ENCODE data around the gene FSTL5. TPM values are rescaled to one million over a fixed set of nuclear protein-coding genes. Genes with fewer than 3 reads are reported as not detected.

FSTL5 gene
- total and polyA plus RNA-seq, 10 of the 15 experiments (the other 5 are each of a cell fraction or from before 2014, with no cell fraction given), result 0.04 to 2.4 (median 0.08) TPM; not detected in 4

DNA sequence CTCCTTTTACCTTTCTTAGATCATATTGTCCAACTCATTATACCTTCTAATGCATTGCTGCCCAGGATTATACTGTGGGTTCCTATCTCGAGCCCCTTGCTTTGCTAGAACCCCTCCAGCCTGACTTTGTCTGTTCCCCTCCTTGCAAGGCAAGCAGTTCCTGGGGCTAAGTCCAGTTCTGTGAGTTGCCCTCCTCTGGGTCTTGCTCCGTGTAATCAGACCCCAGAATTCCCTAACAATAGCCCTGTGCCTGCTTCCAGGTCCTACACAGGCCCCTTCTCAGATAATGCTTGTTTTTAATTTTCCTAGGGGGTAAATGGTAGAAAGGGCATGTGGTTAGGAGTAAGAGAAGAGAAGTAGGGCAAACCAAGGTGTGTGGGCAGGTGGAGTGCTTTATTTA, 145.9 kb downstream of the FSTL5 start:
- Histone ChIP-seq H3K4me1 (ENCODE audit: control insufficient read depth, insufficient read depth, low read length) (no peaks in the 10 kb centered on the region), H3K9me3 (replicated peaks; ENCODE audit: control insufficient read depth, insufficient read depth, low read length) (no peaks in the 10 kb centered on the region), H3K79me2 (ENCODE audit: control insufficient read depth, insufficient read depth, low read length) (no peaks in the 10 kb centered on the region), H2AFZ (ENCODE audit: control insufficient read depth, low read depth, low read length) (no peak overlapping the region), H3K27ac (ENCODE audit: control insufficient read depth, insufficient read depth) (no peak overlapping the region), H3K4me3 (no peak overlapping the region), H3K4me2 (ENCODE audit: control insufficient read depth, insufficient read depth) (no peak overlapping the region), H3K9ac (ENCODE audit: control insufficient read depth, insufficient read depth, low read length) (no peak overlapping the region), H3K36me3 (ENCODE audit: control insufficient read depth in 2 of 2, insufficient read depth in 2 of 2, low read length in 1 of 2) (no peaks in the 10 kb centered on the region), H4K20me1 (ENCODE audit: control insufficient read depth, insufficient read depth) (no peaks in the 10 kb centered on the region), H3K27me3 (replicated peaks in 1 of 2; ENCODE audit: control insufficient read depth in 2 of 2, insufficient read depth in 2 of 2, low read length in 1 of 2) (no peaks in the 10 kb centered on the region)
- no peak for DNase-seq (ENCODE audit: low read depth, low spot score)
- no TSS peak for BruUV-seq (replicated peaks)
- ChIA-PET POLR2A (no interaction called here), CTCF (no interaction called here), RAD21 (ENCODE audit: unreplicated experiment) (no interaction called here), SMC1A (ENCODE audit: uncharacterized antibody, unreplicated experiment) (no interaction called here)
- ATAC-seq, result no peak
- WGBS (ENCODE audit: insufficient coverage, insufficient replicate concordance, low lambda C conversion rate, missing lambda C conversion rate), result 0% methylated on average over 2 of the region's 2 CpGs
- intact Hi-C loops (cut with micrococcal nuclease; ENCODE audit: unreplicated experiment), result no loop called here
- no peak for FAIRE-seq
- in situ Hi-C loops (cut with MboI), result no loop called here
- TF ChIP-seq ASH2L (IDR thresholded peaks at IDR 0.05; ENCODE audit: borderline replicate concordance, low read depth), result no peak
- no peak for TF ChIP-seq POLR2A (IDR thresholded peaks at IDR 0.05; ENCODE audit: low read depth, low read length)
- no peak for TF ChIP-seq BHLHE40 (IDR thresholded peaks at IDR 0.05; ENCODE audit: borderline replicate concordance in 1 of 2, low read depth in 2 of 2, low read length in 1 of 2)
- TF ChIP-seq SUPT20H (IDR thresholded peaks at IDR 0.05; ENCODE audit: borderline replicate concordance, control insufficient read depth, low read depth, low read length), result no peak
- TF ChIP-seq, protein P1, sequence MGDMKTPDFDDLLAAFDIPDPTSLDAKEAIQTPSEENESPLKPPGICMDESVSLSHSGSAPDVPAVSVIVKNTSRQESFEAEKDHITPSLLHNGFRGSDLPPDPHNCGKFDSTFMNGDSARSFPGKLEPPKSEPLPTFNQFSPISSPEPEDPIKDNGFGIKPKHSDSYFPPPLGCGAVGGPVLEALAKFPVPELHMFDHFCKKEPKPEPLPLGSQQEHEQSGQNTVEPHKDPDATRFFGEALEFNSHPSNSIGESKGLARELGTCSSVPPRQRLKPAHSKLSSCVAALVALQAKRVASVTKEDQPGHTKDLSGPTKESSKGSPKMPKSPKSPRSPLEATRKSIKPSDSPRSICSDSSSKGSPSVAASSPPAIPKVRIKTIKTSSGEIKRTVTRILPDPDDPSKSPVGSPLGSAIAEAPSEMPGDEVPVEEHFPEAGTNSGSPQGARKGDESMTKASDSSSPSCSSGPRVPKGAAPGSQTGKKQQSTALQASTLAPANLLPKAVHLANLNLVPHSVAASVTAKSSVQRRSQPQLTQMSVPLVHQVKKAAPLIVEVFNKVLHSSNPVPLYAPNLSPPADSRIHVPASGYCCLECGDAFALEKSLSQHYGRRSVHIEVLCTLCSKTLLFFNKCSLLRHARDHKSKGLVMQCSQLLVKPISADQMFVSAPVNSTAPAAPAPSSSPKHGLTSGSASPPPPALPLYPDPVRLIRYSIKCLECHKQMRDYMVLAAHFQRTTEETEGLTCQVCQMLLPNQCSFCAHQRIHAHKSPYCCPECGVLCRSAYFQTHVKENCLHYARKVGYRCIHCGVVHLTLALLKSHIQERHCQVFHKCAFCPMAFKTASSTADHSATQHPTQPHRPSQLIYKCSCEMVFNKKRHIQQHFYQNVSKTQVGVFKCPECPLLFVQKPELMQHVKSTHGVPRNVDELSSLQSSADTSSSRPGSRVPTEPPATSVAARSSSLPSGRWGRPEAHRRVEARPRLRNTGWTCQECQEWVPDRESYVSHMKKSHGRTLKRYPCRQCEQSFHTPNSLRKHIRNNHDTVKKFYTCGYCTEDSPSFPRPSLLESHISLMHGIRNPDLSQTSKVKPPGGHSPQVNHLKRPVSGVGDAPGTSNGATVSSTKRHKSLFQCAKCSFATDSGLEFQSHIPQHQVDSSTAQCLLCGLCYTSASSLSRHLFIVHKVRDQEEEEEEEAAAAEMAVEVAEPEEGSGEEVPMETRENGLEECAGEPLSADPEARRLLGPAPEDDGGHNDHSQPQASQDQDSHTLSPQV (IDR thresholded peaks at IDR 0.05), result no peak
- TF ChIP-seq, protein P2, sequence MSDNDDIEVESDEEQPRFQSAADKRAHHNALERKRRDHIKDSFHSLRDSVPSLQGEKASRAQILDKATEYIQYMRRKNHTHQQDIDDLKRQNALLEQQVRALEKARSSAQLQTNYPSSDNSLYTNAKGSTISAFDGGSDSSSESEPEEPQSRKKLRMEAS (IDR thresholded peaks at IDR 0.05; ENCODE audit: low read depth, low read length), result no peak
- TF ChIP-seq, protein P3, sequence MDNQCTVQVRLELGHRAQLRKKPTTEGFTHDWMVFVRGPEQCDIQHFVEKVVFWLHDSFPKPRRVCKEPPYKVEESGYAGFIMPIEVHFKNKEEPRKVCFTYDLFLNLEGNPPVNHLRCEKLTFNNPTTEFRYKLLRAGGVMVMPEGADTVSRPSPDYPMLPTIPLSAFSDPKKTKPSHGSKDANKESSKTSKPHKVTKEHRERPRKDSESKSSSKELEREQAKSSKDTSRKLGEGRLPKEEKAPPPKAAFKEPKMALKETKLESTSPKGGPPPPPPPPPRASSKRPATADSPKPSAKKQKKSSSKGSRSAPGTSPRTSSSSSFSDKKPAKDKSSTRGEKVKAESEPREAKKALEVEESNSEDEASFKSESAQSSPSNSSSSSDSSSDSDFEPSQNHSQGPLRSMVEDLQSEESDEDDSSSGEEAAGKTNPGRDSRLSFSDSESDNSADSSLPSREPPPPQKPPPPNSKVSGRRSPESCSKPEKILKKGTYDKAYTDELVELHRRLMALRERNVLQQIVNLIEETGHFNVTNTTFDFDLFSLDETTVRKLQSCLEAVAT (IDR thresholded peaks at IDR 0.05), result no peak
- no peak for TF ChIP-seq RAD51 (IDR thresholded peaks at IDR 0.05)
- TF ChIP-seq, protein P4, sequence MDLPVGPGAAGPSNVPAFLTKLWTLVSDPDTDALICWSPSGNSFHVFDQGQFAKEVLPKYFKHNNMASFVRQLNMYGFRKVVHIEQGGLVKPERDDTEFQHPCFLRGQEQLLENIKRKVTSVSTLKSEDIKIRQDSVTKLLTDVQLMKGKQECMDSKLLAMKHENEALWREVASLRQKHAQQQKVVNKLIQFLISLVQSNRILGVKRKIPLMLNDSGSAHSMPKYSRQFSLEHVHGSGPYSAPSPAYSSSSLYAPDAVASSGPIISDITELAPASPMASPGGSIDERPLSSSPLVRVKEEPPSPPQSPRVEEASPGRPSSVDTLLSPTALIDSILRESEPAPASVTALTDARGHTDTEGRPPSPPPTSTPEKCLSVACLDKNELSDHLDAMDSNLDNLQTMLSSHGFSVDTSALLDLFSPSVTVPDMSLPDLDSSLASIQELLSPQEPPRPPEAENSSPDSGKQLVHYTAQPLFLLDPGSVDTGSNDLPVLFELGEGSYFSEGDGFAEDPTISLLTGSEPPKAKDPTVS (IDR thresholded peaks at IDR 0.05; ENCODE audit: low read depth, low read length), result no peak
- TF ChIP-seq NR2C2 (IDR thresholded peaks at IDR 0.05; ENCODE audit: borderline replicate concordance, control insufficient read depth, insufficient read length, low read depth), result no peak
- TF ChIP-seq CREB1 (IDR thresholded peaks at IDR 0.05; ENCODE audit: low read depth), result no peak
- no peak for TF ChIP-seq ZNF217 (IDR thresholded peaks at IDR 0.05)
- no peak for TF ChIP-seq HDGF (IDR thresholded peaks at IDR 0.05)
- TF ChIP-seq EZH2 (IDR thresholded peaks at IDR 0.05; ENCODE audit: borderline replicate concordance, control insufficient read depth, low read depth, low read length), result no peak
- TF ChIP-seq IRF4 (IDR thresholded peaks at IDR 0.05; ENCODE audit: low read depth, low read length), result no peak

Measured in GM12878 (cell line).